CD14-positive monocyte (primary cell): ENCODE data around the gene SMTNL2. TPM values are rescaled to one million over a fixed set of nuclear protein-coding genes. Genes with fewer than 3 reads are reported as not detected.

Experiments used
- DNase-seq, 3 donors: peaks; one replicate each; pipeline ENCODE4 v3.0.0-alpha.2; 2011 to 2022
- H2AFZ ChIP-seq: 2 replicates; pipeline ENCODE4 v1.6.0; 2012; ENCODE audit warnings: mild to moderate bottlenecking, low read depth, low read length, inconsistent platforms; ENCODE audit not compliant: insufficient read depth, poor library complexity, severe bottlenecking
- H3K27ac ChIP-seq, 2 donors: 1 replicate in 1 of 2; 2 replicates in 1 of 2; pipeline ENCODE4 v1.5.1; 2012 to 2013; ENCODE audit warnings: low read length in 2 of 2, control low read depth in 1 of 2, inconsistent platforms in 1 of 2, low read depth in 1 of 2, mild to moderate bottlenecking in 1 of 2
- H3K27me3 ChIP-seq, 2 donors: one replicate each; pipeline versions ENCODE4 v1.6.0 to v1.6.1; 2011 to 2013; ENCODE audit warnings: low read length in 2 of 2; ENCODE audit not compliant: control insufficient read depth in 2 of 2, insufficient read depth in 2 of 2
- H3K36me3 ChIP-seq, 2 donors: replicated peaks in 1 of 2; 1 replicate in 1 of 2; 2 replicates in 1 of 2; pipeline versions ENCODE4 v1.5.1 to v1.6.1; 2012 to 2013; ENCODE audit warnings: low read length in 2 of 2, control low read depth in 1 of 2, inconsistent platforms in 1 of 2, mild to moderate bottlenecking in 1 of 2; ENCODE audit not compliant: insufficient read depth in 2 of 2, control insufficient read depth in 1 of 2
- H3K4me1 ChIP-seq, 2 donors: 1 replicate in 1 of 2; 2 replicates in 1 of 2; pipeline versions ENCODE4 v1.5.1 to v1.6.1; 2012 to 2013; ENCODE audit warnings: low read length in 2 of 2, control low read depth in 1 of 2, inconsistent platforms in 1 of 2, mild to moderate bottlenecking in 1 of 2, moderate library complexity in 1 of 2; ENCODE audit not compliant: insufficient read depth in 2 of 2, control insufficient read depth in 1 of 2
- H3K4me2 ChIP-seq: replicated peaks from 2 replicates; pipeline ENCODE3; 2012; ENCODE audit warnings: low read length, moderate library complexity, mild to moderate bottlenecking; ENCODE audit not compliant: poor library complexity, severe bottlenecking; ENCODE audit errors: extremely low read depth
- H3K4me3 ChIP-seq, 3 experiments: fragments of 200-600 bp in 1 of 3; sonication (generic) in 1 of 3; replicated peaks in 1 of 3; 1 replicate in 2 of 3; 2 replicates in 1 of 3; pipeline ENCODE4 v1.5.1; 2011 to 2013; ENCODE audit warnings: low read length in 3 of 3, mild to moderate bottlenecking in 3 of 3, control low read depth in 2 of 3, low read depth in 2 of 3, inconsistent platforms in 1 of 3, moderate library complexity in 1 of 3
- H3K79me2 ChIP-seq: 2 replicates; pipeline ENCODE4 v1.6.0; 2012; ENCODE audit warnings: mild to moderate bottlenecking, control low read depth, inconsistent platforms, low read length, moderate library complexity; ENCODE audit not compliant: insufficient read depth
- H3K9ac ChIP-seq: 2 replicates; pipeline ENCODE4 v1.6.0; 2017; ENCODE audit warnings: low read length, mild to moderate bottlenecking; ENCODE audit not compliant: insufficient read depth, poor library complexity, severe bottlenecking
- H3K9me3 ChIP-seq, 2 donors: replicated peaks in 1 of 2; 1 replicate in 1 of 2; 2 replicates in 1 of 2; pipeline versions ENCODE4 v1.5.1 to v1.6.1; 2012 to 2013; ENCODE audit warnings: low read length in 2 of 2, control low read depth in 1 of 2; ENCODE audit not compliant: control insufficient read depth in 1 of 2, insufficient read depth in 1 of 2
- H4K20me1 ChIP-seq: 2 replicates; pipeline ENCODE4 v1.6.0; 2012; ENCODE audit warnings: mild to moderate bottlenecking, low read length, control low read depth, moderate library complexity; ENCODE audit not compliant: insufficient read depth
- H3K27ac Mint-ChIP-seq, 7 donors: one replicate each; pipeline ENCODE4 v1.8.0; 2020; ENCODE audit warnings: mild to moderate bottlenecking in 7 of 7, mixed read lengths in 7 of 7, moderate library complexity in 6 of 7, inconsistent platforms in 2 of 7
- H3K27me3 Mint-ChIP-seq, 3 donors: one replicate each; pipeline ENCODE4 v1.8.0; 2021 to 2022; ENCODE audit warnings: low read depth in 3 of 3, mild to moderate bottlenecking in 3 of 3, mixed read lengths in 3 of 3, moderate library complexity in 3 of 3, inconsistent platforms in 1 of 3
- H3K36me3 Mint-ChIP-seq, 2 donors: one replicate each; pipeline ENCODE4 v1.8.0; 2020; ENCODE audit warnings: mixed read lengths in 2 of 2, inconsistent platforms in 1 of 2, mild to moderate bottlenecking in 1 of 2
- H3K4me1 Mint-ChIP-seq: one replicate; pipeline ENCODE4 v1.8.0; 2020; ENCODE audit warnings: mild to moderate bottlenecking, mixed read lengths
- H3K4me3 Mint-ChIP-seq, 2 donors: one replicate each; pipeline ENCODE4 v1.8.0; 2020; ENCODE audit warnings: mild to moderate bottlenecking in 2 of 2, mixed read lengths in 2 of 2, moderate library complexity in 1 of 2
- H3K9me3 Mint-ChIP-seq, 7 donors: one replicate each; pipeline ENCODE4 v1.8.0; 2020 to 2022; ENCODE audit warnings: mixed read lengths in 7 of 7, mild to moderate bottlenecking in 6 of 7, moderate library complexity in 6 of 7, inconsistent platforms in 2 of 7
- CTCF ChIP-seq: fragments of 200-600 bp; IDR thresholded peaks from one replicate; pipeline ENCODE4 v1.8.0; 2022; ENCODE audit warnings: antibody characterized with exemption, mild to moderate bottlenecking
- WGBS: methylation state at CpG from one replicate; pipeline ENCODE4 v1.1.5; 2013; ENCODE audit warnings: missing lambda C conversion rate; ENCODE audit not compliant: insufficient coverage; 5-methylcytosine and 5-hydroxymethylcytosine counted together
- intact Hi-C, 2 donors: fragments of 100-400 bp; cut with micrococcal nuclease; formaldehyde crosslinking; loops; one replicate each; pipeline versions ENCODE4 v1.15.0 to v1.15.1; 2023
- polyA plus RNA-seq, 3 donors: library from polyadenylated mRNA; depleted of rRNA in 1 of 3; unstranded in 2 of 3; stranded (reverse) in 1 of 3; fragments of 300-500 nt in 2 of 3; fragments of >200 nt in 1 of 3; fragmentation: Illumina TruSeq in 2 of 3; gene quantifications; 1 replicate in 2 of 3; 2 replicates in 1 of 3; pipeline ENCODE4 v1.2.3, GENCODE V29; 2012 to 2021

SMTNL2 gene
- polyA plus RNA-seq, 3 donors = 0.08 TPM; not detected in 2

- H3K27me3 Mint-ChIP-seq = peaks cover 0 to 5% (median 4%) of the 10 kb centered on the region in 3 donors
- Histone ChIP-seq H3K4me1 (peaks cover 2 to 4% of the 10 kb centered on the region in 2 donors), H3K27ac (no peak overlapping the region), H4K20me1 (no peaks in the 10 kb centered on the region), H3K79me2 (no peaks in the 10 kb centered on the region), H2AFZ (peak overlapping the region; percentile 19), H3K27me3 (no peaks in the 10 kb centered on the region), H3K9me3 (no peaks in the 10 kb centered on the region), H3K36me3 (no peaks in the 10 kb centered on the region), H3K4me2 (peak overlapping the region; percentile 48), H3K4me3 (no peak overlapping the region), H3K9ac (no peak overlapping the region)
- H3K4me3 Mint-ChIP-seq = peak overlapping the region; percentile 13 to 57
- intact Hi-C loops = loop anchor here (5.0 to 10.0 kb wide), 5 partner anchors 62 to 322 kb away; no protein-coding TSS in a partner anchor
- peak; percentile 50 to 74 (median 72) for DNase-seq
- peaks cover 17% of the 10 kb centered on the region for H3K4me1 Mint-ChIP-seq
- H3K27ac Mint-ChIP-seq = no peak overlapping the region
- 33% methylated on average over 9 of the region's 16 CpGs for WGBS
- H3K9me3 Mint-ChIP-seq = no peaks in the 10 kb centered on the region
- H3K36me3 Mint-ChIP-seq = no peaks in the 10 kb centered on the region
- peak; percentile 90 for TF ChIP-seq CTCF
Measured at GRCh38 chr17:4565209-4566141, 18.9 kb upstream of the SMTNL2 start.

GRCh38 chr17:4566785-4567184 is 17.5 kb upstream of the SMTNL2 start:
- peak; percentile 69 for TF ChIP-seq CTCF
- Histone ChIP-seq H3K79me2 (no peaks in the 10 kb centered on the region), H3K4me3 (no peak overlapping the region), H3K27me3 (no peaks in the 10 kb centered on the region), H3K4me1 (peaks cover 2 to 4% of the 10 kb centered on the region in 2 donors), H3K9me3 (no peaks in the 10 kb centered on the region), H4K20me1 (no peaks in the 10 kb centered on the region), H3K27ac (no peak overlapping the region), H3K36me3 (no peaks in the 10 kb centered on the region), H3K4me2 (no peak overlapping the region), H3K9ac (no peak overlapping the region), H2AFZ (no peak overlapping the region)
- Mint-ChIP-seq H3K27me3 (peaks cover 2 to 7% (median 3%) of the 10 kb centered on the region in 3 donors), H3K4me3 (no peak overlapping the region), H3K27ac (no peak overlapping the region), H3K4me1 (peaks cover 17% of the 10 kb centered on the region), H3K36me3 (no peaks in the 10 kb centered on the region), H3K9me3 (no peaks in the 10 kb centered on the region)
- DNase-seq = peak; percentile 18 to 47 (median 43)
- intact Hi-C loops = loop anchor here (5.0 to 10.0 kb wide), 5 partner anchors 61 to 321 kb away; no protein-coding TSS in a partner anchor
- 35% methylated on average over 5 of the region's 5 CpGs for WGBS
